Measurements from ENCODE around the gene OSR1.

GRCh38 chr2:19319064-19319463 is 39.4 kb downstream of the OSR1 start:
- TF ChIP-seq REST (IDR thresholded peaks at IDR 0.05; ENCODE audit: insufficient read depth in 1 of 2, low read depth in 2 of 2, low read length in 1 of 2) = no peak
- TF ChIP-seq, protein P1, sequence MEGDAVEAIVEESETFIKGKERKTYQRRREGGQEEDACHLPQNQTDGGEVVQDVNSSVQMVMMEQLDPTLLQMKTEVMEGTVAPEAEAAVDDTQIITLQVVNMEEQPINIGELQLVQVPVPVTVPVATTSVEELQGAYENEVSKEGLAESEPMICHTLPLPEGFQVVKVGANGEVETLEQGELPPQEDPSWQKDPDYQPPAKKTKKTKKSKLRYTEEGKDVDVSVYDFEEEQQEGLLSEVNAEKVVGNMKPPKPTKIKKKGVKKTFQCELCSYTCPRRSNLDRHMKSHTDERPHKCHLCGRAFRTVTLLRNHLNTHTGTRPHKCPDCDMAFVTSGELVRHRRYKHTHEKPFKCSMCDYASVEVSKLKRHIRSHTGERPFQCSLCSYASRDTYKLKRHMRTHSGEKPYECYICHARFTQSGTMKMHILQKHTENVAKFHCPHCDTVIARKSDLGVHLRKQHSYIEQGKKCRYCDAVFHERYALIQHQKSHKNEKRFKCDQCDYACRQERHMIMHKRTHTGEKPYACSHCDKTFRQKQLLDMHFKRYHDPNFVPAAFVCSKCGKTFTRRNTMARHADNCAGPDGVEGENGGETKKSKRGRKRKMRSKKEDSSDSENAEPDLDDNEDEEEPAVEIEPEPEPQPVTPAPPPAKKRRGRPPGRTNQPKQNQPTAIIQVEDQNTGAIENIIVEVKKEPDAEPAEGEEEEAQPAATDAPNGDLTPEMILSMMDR (IDR thresholded peaks at IDR 0.05) = no peak
